Measurements from ENCODE around the gene LDLRAD4.

The LDLRAD4 gene

DNA sequence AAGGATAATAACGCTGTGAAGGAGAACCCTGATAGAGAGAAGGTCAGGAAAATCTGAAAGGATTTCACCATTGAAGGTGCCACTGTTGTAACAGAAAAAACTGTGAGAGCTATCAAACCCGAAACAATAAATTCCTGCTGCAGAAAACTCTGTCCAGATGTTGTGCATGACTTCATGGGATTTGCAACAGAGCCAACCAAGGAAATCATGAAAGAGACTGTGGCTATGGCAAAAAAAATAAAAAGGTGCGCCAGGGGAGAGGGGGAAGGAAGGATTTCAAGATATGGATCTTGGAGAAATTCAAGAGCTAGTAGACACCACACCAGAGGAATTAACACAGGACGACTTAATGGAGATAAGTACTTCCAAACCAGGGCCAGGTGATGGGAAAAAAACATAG is 88.0 kb downstream of the LDLRAD4 start:
- Histone ChIP-seq H3K4me3 (ENCODE audit: control insufficient read depth in 1 of 7, extremely low read depth in 1 of 7, insufficient read depth in 4 of 7, low read depth in 2 of 7, low read length in 6 of 7) (no peak overlapping the region), H3K27me3 (replicated peaks in 2 of 5; ENCODE audit: control insufficient read depth in 4 of 5, insufficient read depth in 5 of 5, low read length in 4 of 5) (no peaks in the 10 kb centered on the region), H3K36me3 (ENCODE audit: control insufficient read depth in 4 of 4, insufficient read depth in 4 of 4, low read length in 3 of 4) (peaks cover 0 to 5% (median 0%) of the 10 kb centered on the region in 4 experiments), H3K4me1 (ENCODE audit: control extremely low read depth in 1 of 4, control insufficient read depth in 4 of 4, insufficient read depth in 4 of 4, low read length in 3 of 4) (peaks cover 2 to 37% (median 21%) of the 10 kb centered on the region in 4 experiments), H3K9me3 (ENCODE audit: control extremely low read depth in 1 of 5, control insufficient read depth in 4 of 5, insufficient read depth in 2 of 5, low read depth in 1 of 5, low read length in 4 of 5) (peaks cover 0 to 8% (median 2%) of the 10 kb centered on the region in 5 experiments), H3K27ac (ENCODE audit: insufficient read depth in 1 of 2, low read depth in 1 of 2, low read length in 2 of 2, poor library complexity in 1 of 2, severe bottlenecking in 2 of 2) (no peak overlapping the region)
- WGBS (ENCODE audit: insufficient coverage) = 97% methylated on average over 3 of the region's 4 CpGs
- DNase-seq = no peak
- CTCF ChIA-PET = no interaction called here
- POLR2A ChIA-PET = no interaction called here

- no peak overlapping the region for H3K27ac ChIP-seq (ENCODE audit: insufficient read depth in 1 of 2, low read depth in 1 of 2, low read length in 2 of 2, poor library complexity in 1 of 2, severe bottlenecking in 2 of 2)
- 91% methylated on average over 7 of the region's 9 CpGs for whole genome bisulfite sequencing (ENCODE audit: insufficient coverage)
- H3K4me1 ChIP-seq (ENCODE audit: control extremely low read depth in 1 of 4, control insufficient read depth in 4 of 4, insufficient read depth in 4 of 4, low read length in 3 of 4) = peaks cover 0 to 27% (median 12%) of the 10 kb centered on the region in 4 experiments
- ChIA-PET POLR2A (no interaction called here), CTCF (no interaction called here)
- H3K36me3 ChIP-seq (ENCODE audit: control insufficient read depth in 4 of 4, insufficient read depth in 4 of 4, low read length in 3 of 4) = peaks cover 0 to 5% (median 0%) of the 10 kb centered on the region in 4 experiments
- DNase-seq = no peak
- peaks cover 0 to 8% (median 2%) of the 10 kb centered on the region in 5 experiments for H3K9me3 ChIP-seq (ENCODE audit: control extremely low read depth in 1 of 5, control insufficient read depth in 4 of 5, insufficient read depth in 2 of 5, low read depth in 1 of 5, low read length in 4 of 5)
- no peaks in the 10 kb centered on the region for H3K27me3 ChIP-seq (replicated peaks in 2 of 5; ENCODE audit: control insufficient read depth in 4 of 5, insufficient read depth in 5 of 5, low read length in 4 of 5)
- no peak overlapping the region for H3K4me3 ChIP-seq (ENCODE audit: control insufficient read depth in 1 of 7, extremely low read depth in 1 of 7, insufficient read depth in 4 of 7, low read depth in 2 of 7, low read length in 6 of 7)
Observed at GRCh38 chr18:13308369-13308768, 89.8 kb downstream of the LDLRAD4 start.

DNA sequence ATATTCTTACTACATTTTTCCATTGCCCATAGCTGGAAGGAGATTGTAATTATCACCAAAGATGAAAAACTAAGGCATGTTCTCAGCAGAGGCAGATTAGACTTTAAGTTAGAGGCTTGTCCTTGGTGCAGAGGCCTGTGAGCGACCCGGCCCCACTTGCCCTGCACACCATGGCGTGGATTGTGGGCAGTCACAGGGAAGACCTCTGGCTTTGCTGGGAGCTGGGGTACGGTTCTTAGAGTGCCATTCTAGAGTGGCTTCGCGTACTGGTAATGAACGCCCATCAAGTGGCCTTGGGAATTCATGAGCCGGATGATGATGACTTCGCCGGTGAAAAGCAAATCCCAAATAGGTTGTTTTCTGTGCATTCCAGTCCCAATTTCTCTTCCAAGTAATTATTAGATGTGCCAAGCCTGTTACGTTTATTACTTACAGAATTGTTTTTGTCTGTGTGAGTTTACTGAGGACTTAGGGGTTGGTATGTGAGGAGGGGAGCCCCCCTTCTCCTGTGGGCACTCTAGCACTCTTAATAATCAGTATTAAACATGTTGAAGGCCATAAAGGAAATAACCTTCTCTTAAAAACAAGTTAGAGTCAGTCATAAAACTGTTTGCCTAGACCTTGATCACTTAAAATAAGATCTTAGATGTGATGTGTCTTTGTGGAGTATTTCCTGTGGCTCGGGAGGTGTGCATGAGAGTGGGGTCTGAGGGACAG is 90.6 kb downstream of the LDLRAD4 start:
- Histone ChIP-seq H3K4me3 (ENCODE audit: control insufficient read depth in 1 of 7, extremely low read depth in 1 of 7, insufficient read depth in 4 of 7, low read depth in 2 of 7, low read length in 6 of 7) (no peak overlapping the region), H3K27ac (ENCODE audit: insufficient read depth in 1 of 2, low read depth in 1 of 2, low read length in 2 of 2, poor library complexity in 1 of 2, severe bottlenecking in 2 of 2) (peak overlapping the region in 1 of 2 experiments; percentile 38), H3K9me3 (ENCODE audit: control extremely low read depth in 1 of 5, control insufficient read depth in 4 of 5, insufficient read depth in 2 of 5, low read depth in 1 of 5, low read length in 4 of 5) (peaks cover 0 to 8% (median 2%) of the 10 kb centered on the region in 5 experiments), H3K36me3 (ENCODE audit: control insufficient read depth in 4 of 4, insufficient read depth in 4 of 4, low read length in 3 of 4) (peaks cover 0 to 5% (median 0%) of the 10 kb centered on the region in 4 experiments), H3K4me1 (ENCODE audit: control extremely low read depth in 1 of 4, control insufficient read depth in 4 of 4, insufficient read depth in 4 of 4, low read length in 3 of 4) (peaks cover 5 to 30% (median 11%) of the 10 kb centered on the region in 4 experiments), H3K27me3 (replicated peaks in 2 of 5; ENCODE audit: control insufficient read depth in 4 of 5, insufficient read depth in 5 of 5, low read length in 4 of 5) (no peaks in the 10 kb centered on the region)
- WGBS (ENCODE audit: insufficient coverage) = 95% methylated on average over 11 of the region's 12 CpGs
- ChIA-PET CTCF (interaction anchor here (1.4 kb wide), 1 partner anchor 97 kb away, joined by 4 read pairs; no protein-coding TSS in a partner anchor), POLR2A (no interaction called here)
- DNase-seq = peak in 2 of 3 donors; percentile 47 to 67

DNA sequence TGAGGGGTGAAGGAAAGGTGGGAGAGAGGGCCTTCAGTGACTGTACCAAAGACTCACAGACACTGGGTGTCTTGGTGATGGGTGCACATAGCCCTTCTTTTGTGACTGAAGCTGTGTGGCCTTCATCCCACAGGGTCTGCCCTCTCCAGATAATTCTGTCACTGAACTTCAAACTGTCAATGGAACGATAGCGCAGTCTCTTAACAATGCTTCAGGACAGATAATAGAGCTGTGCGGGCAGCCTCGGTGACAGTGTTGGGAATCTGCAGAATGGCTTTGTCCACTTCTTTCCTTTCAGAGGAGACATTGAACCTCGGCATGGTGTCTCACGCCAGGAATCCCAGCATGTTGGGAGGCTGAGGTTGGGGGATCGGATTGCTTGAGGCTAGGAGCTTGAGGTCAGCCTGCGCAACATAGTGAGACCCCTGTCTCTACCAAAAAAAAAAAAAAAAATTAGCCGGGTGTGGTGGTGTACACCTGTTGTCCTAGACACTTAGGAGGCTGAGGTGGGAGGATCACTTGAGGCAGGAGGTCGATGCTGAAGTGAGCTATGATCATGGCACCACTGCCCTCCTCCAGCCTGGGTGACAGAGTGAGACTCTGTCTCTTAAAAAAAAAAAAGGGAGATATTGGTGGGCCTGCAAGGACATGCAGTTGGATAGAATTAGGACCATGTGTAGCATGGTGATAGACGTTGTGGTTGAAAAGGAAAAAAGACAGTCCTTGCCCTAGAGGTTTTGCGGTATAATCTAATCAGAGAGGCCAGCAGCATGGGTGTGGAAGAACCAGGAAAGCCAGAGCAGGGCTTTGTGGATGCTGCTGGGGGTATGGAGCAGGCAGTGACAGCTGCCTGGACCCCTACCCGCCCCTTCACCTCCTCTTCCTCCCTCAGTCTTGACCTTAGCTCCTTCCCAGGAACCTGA is 91.4 kb downstream of the LDLRAD4 start:
- DNase-seq = peak; percentile 74 to 90 (median 80)
- H3K4me3 ChIP-seq (ENCODE audit: control insufficient read depth in 1 of 7, extremely low read depth in 1 of 7, insufficient read depth in 4 of 7, low read depth in 2 of 7, low read length in 6 of 7) = no peak overlapping the region
- peak overlapping the region in 1 of 2 experiments; percentile 38 for H3K27ac ChIP-seq (ENCODE audit: insufficient read depth in 1 of 2, low read depth in 1 of 2, low read length in 2 of 2, poor library complexity in 1 of 2, severe bottlenecking in 2 of 2)
- H3K27me3 ChIP-seq (replicated peaks in 2 of 5; ENCODE audit: control insufficient read depth in 4 of 5, insufficient read depth in 5 of 5, low read length in 4 of 5) = no peaks in the 10 kb centered on the region
- peaks cover 5 to 29% (median 11%) of the 10 kb centered on the region in 4 experiments for H3K4me1 ChIP-seq (ENCODE audit: control extremely low read depth in 1 of 4, control insufficient read depth in 4 of 4, insufficient read depth in 4 of 4, low read length in 3 of 4)
- ChIA-PET CTCF (interaction anchor here (0.6 to 1.4 kb wide), 2 partner anchors 38 to 98 kb away, joined by 3 to 4 read pairs; no protein-coding TSS in a partner anchor), POLR2A (no interaction called here)
- peaks cover 0 to 11% (median 2%) of the 10 kb centered on the region in 4 experiments for H3K36me3 ChIP-seq (ENCODE audit: control insufficient read depth in 4 of 4, insufficient read depth in 4 of 4, low read length in 3 of 4)
- 82% methylated on average over 6 of the region's 13 CpGs for WGBS (ENCODE audit: insufficient coverage)
- H3K9me3 ChIP-seq (ENCODE audit: control extremely low read depth in 1 of 5, control insufficient read depth in 4 of 5, insufficient read depth in 2 of 5, low read depth in 1 of 5, low read length in 4 of 5) = peaks cover 0 to 8% (median 3%) of the 10 kb centered on the region in 5 experiments

DNA sequence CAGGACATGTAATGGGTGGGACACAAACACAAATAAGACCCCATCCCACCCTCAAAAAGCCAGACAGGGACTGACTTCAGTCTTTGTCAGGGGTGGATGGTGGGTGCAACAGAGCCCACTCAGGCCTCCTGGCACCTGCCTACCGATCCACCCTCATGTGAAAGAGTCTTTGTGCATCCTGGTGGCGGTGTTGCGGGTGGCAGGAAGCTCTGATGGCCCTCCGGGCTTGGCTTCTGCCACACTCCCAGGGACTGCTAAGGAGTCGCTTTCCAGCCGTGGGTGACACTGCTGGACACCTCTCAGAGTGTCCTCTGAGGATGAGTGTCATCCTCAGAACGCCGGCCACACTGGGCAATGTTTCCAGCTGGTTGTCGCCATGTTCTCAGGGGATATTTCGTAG is 92.6 kb downstream of the LDLRAD4 start:
- H3K4me1 ChIP-seq (ENCODE audit: control extremely low read depth in 1 of 4, control insufficient read depth in 4 of 4, insufficient read depth in 4 of 4, low read length in 3 of 4) = peaks cover 5 to 29% (median 11%) of the 10 kb centered on the region in 4 experiments
- POLR2A ChIA-PET = no interaction called here
- CTCF ChIA-PET = interaction anchor here (0.6 kb wide), 1 partner anchor 9 kb away, joined by 3 read pairs; no protein-coding TSS in a partner anchor

DNA sequence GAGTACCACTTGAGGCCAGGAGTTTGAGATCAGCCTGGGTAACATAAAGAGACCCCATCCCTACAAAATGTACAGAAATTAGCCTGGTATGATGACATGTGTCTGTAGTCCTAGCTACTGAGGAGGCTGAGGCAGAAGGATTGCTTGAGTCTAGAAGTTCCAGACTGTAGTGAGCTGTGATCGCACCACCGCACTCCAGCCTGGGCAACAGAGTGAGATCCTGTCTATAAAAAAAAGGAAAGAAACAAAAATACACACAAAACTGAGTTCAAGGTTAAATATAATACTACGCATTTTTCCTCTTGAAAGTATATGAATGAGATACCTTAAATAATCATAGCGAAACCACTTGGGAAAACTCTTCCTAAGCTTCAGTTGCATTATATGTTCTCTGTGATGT is 94.0 kb downstream of the LDLRAD4 start:
- H3K9me3 ChIP-seq (ENCODE audit: control extremely low read depth in 1 of 5, control insufficient read depth in 4 of 5, insufficient read depth in 2 of 5, low read depth in 1 of 5, low read length in 4 of 5) = peaks cover 6 to 19% (median 9%) of the 10 kb centered on the region in 5 experiments
- ChIA-PET POLR2A (no interaction called here), CTCF (interaction anchor here (2.2 kb wide), 1 partner anchor 96 kb away, joined by 5 read pairs; no protein-coding TSS in a partner anchor)
- no peak for DNase-seq
- H3K27me3 ChIP-seq (replicated peaks in 2 of 5; ENCODE audit: control insufficient read depth in 4 of 5, insufficient read depth in 5 of 5, low read length in 4 of 5) = no peaks in the 10 kb centered on the region
- peaks cover 5 to 29% (median 11%) of the 10 kb centered on the region in 4 experiments for H3K4me1 ChIP-seq (ENCODE audit: control extremely low read depth in 1 of 4, control insufficient read depth in 4 of 4, insufficient read depth in 4 of 4, low read length in 3 of 4)
- peak overlapping the region in 1 of 2 experiments; percentile 77 for H3K27ac ChIP-seq (ENCODE audit: insufficient read depth in 1 of 2, low read depth in 1 of 2, low read length in 2 of 2, poor library complexity in 1 of 2, severe bottlenecking in 2 of 2)
- WGBS (ENCODE audit: insufficient coverage) = 100% methylated on average over 1 of the region's 4 CpGs
- H3K4me3 ChIP-seq (ENCODE audit: control insufficient read depth in 1 of 7, extremely low read depth in 1 of 7, insufficient read depth in 4 of 7, low read depth in 2 of 7, low read length in 6 of 7) = no peak overlapping the region
- H3K36me3 ChIP-seq (ENCODE audit: control insufficient read depth in 4 of 4, insufficient read depth in 4 of 4, low read length in 3 of 4) = peaks cover 0 to 12% (median 3%) of the 10 kb centered on the region in 4 experiments

More for the DNA sequence above, 92.6 kb downstream of the LDLRAD4 start:
- 97% methylated on average over 10 of the region's 10 CpGs for WGBS (ENCODE audit: insufficient coverage)
- H3K9me3 ChIP-seq (ENCODE audit: control extremely low read depth in 1 of 5, control insufficient read depth in 4 of 5, insufficient read depth in 2 of 5, low read depth in 1 of 5, low read length in 4 of 5) = peaks cover 3 to 12% (median 5%) of the 10 kb centered on the region in 5 experiments
- no peak overlapping the region for H3K4me3 ChIP-seq (ENCODE audit: control insufficient read depth in 1 of 7, extremely low read depth in 1 of 7, insufficient read depth in 4 of 7, low read depth in 2 of 7, low read length in 6 of 7)
- no peak overlapping the region for H3K27ac ChIP-seq (ENCODE audit: insufficient read depth in 1 of 2, low read depth in 1 of 2, low read length in 2 of 2, poor library complexity in 1 of 2, severe bottlenecking in 2 of 2)
- H3K36me3 ChIP-seq (ENCODE audit: control insufficient read depth in 4 of 4, insufficient read depth in 4 of 4, low read length in 3 of 4) = peaks cover 0 to 12% (median 2%) of the 10 kb centered on the region in 4 experiments
- no peak for DNase-seq
- H3K27me3 ChIP-seq (replicated peaks in 2 of 5; ENCODE audit: control insufficient read depth in 4 of 5, insufficient read depth in 5 of 5, low read length in 4 of 5) = no peaks in the 10 kb centered on the region
